GM23338 (cell line): Measurements from ENCODE around the gene CACNA2D1. TPM values are rescaled to one million over a fixed set of nuclear protein-coding genes. Genes with fewer than 3 reads are reported as not detected.
"Not testable (repeated sequence)": the region's sequence is repeated elsewhere in the genome, so short reads cannot be mapped to it uniquely, and the experiment has no call there.

Source experiments
- ATAC-seq: fragments of 200-7000 bp; cut with Tn5 transposase; 3 replicates; pipeline ENCODE4 v1.9.1; 2020
- DNase-seq: peaks from one replicate; pipeline ENCODE4 v3.0.0-alpha.2; 2015; ENCODE audit warnings: low spot score
- H2AFZ ChIP-seq: fragments of 200-600 bp; sonication (generic); 2 replicates; pipeline ENCODE4 v1.8.0; 2016; ENCODE audit warnings: antibody characterized with exemption, mild to moderate bottlenecking, moderate library complexity
- H3F3A ChIP-seq: fragments of 200-600 bp; sonication (generic); replicated peaks from 2 replicates; pipeline ENCODE4 v1.8.0; 2017; ENCODE audit warnings: antibody characterized with exemption, mixed run types, low read depth
- H3K27ac ChIP-seq: fragments of 200-600 bp; sonication (generic); 2 replicates; pipeline ENCODE4 v1.6.1; 2016; ENCODE audit warnings: low read depth
- H3K27me3 ChIP-seq: fragments of 200-600 bp; sonication (generic); 2 replicates; pipeline ENCODE4 v1.8.0; 2016; ENCODE audit warnings: mild to moderate bottlenecking, mixed run types, moderate library complexity; ENCODE audit not compliant: insufficient read depth
- H3K36me3 ChIP-seq: fragments of 200-600 bp; sonication (generic); 2 replicates; pipeline ENCODE4 v1.8.0; 2016; ENCODE audit warnings: mild to moderate bottlenecking; ENCODE audit not compliant: insufficient read depth
- H3K4me1 ChIP-seq: fragments of 200-600 bp; sonication (generic); 2 replicates; pipeline ENCODE4 v1.8.0; 2016; ENCODE audit warnings: mild to moderate bottlenecking, moderate library complexity; ENCODE audit not compliant: insufficient read depth
- H3K4me2 ChIP-seq: fragments of 200-600 bp; sonication (generic); 2 replicates; pipeline ENCODE4 v1.7.1; 2017; ENCODE audit warnings: mixed run types
- H3K4me3 ChIP-seq: fragments of 200-600 bp; sonication (generic); 2 replicates; pipeline ENCODE4 v1.6.1; 2016; ENCODE audit warnings: mixed run types
- H3K79me2 ChIP-seq: fragments of 200-600 bp; sonication (generic); replicated peaks from 2 replicates; pipeline ENCODE4 v1.8.0; 2017; ENCODE audit warnings: mild to moderate bottlenecking; ENCODE audit not compliant: insufficient read depth
- H3K9me2 ChIP-seq: fragments of 200-600 bp; sonication (generic); 2 replicates; pipeline ENCODE4 v1.8.0; 2017; ENCODE audit not compliant: insufficient read depth
- H4K20me1 ChIP-seq: fragments of 200-600 bp; sonication (generic); replicated peaks from 2 replicates; pipeline ENCODE4 v1.8.0; 2017; ENCODE audit warnings: mild to moderate bottlenecking; ENCODE audit not compliant: insufficient read depth
- H3K27ac Mint-ChIP-seq: 2 replicates; pipeline ENCODE4 v1.8.0; 2020; ENCODE audit warnings: inconsistent platforms, mild to moderate bottlenecking, moderate library complexity, mixed read lengths
- H3K27me3 Mint-ChIP-seq: 3 replicates; pipeline ENCODE4 v1.8.0; 2022; ENCODE audit warnings: low read depth, mild to moderate bottlenecking, moderate library complexity, mixed read lengths, inconsistent platforms; ENCODE audit not compliant: insufficient read depth, poor library complexity
- H3K36me3 Mint-ChIP-seq: 3 replicates; pipeline ENCODE4 v1.8.0; 2021; ENCODE audit warnings: low read depth, mild to moderate bottlenecking, inconsistent platforms, moderate library complexity, mixed read lengths
- H3K4me1 Mint-ChIP-seq: 3 replicates; pipeline ENCODE4 v1.8.0; 2020; ENCODE audit warnings: mild to moderate bottlenecking, inconsistent platforms, mixed read lengths
- H3K4me3 Mint-ChIP-seq: 3 replicates; pipeline ENCODE4 v1.8.0; 2021; ENCODE audit warnings: moderate library complexity, mild to moderate bottlenecking, inconsistent platforms, mixed read lengths
- H3K9me3 Mint-ChIP-seq: 3 replicates; pipeline ENCODE4 v1.8.0; 2020; ENCODE audit warnings: moderate library complexity, mild to moderate bottlenecking, inconsistent platforms, mixed read lengths
- CREB1 ChIP-seq: fragments of 250-450 bp; sonication (Bioruptor Pico); IDR thresholded peaks from 2 replicates; pipeline ENCODE4 v1.5.0; 2020; ENCODE audit warnings: low read depth, mild to moderate bottlenecking, moderate library complexity
- ZNF331 ChIP-seq: fragments of 250-450 bp; sonication (Bioruptor Pico); IDR thresholded peaks from 2 replicates; pipeline ENCODE4 v1.5.0; 2020; ENCODE audit warnings: low read depth, mild to moderate bottlenecking, moderate library complexity
- ZNF462 ChIP-seq: fragments of 250-450 bp; sonication (Bioruptor Pico); IDR thresholded peaks from 2 replicates; pipeline ENCODE4 v1.5.0; 2020; ENCODE audit warnings: mild to moderate bottlenecking, moderate library complexity
- polyA plus RNA-seq: library from polyadenylated mRNA; unstranded; fragments of >200 nt; fragmentation: Nextera tagmentation; extraction: Ambion mirVana; gene quantifications from 2 replicates; pipeline ENCODE4 v1.2.1, GENCODE V29; 2016
- total RNA-seq: library from RNA; depleted of rRNA; stranded (reverse); fragments of >200 nt; shearing (Covaris generic); gene quantifications from 2 replicates; pipeline ENCODE4 v1.2.3, GENCODE V29; 2014
- TF ChIP-seq, protein P1 (sequence below): IDR thresholded peaks from 2 replicates; pipeline ENCODE4 v1.6.1; 2016; ENCODE audit warnings: antibody characterized with exemption

CACNA2D1 gene
- total and polyA plus RNA-seq, 2 experiments from 2014 or later = 7.0 to 20.4 TPM

- TF ChIP-seq ZNF462 (no peak), ZNF331 (CRISPR knock-in tag) (no peak)
Observed at GRCh38 chr7:82141427-82141826, 302.1 kb downstream of the CACNA2D1 start (continued).

GRCh38 chr7:82140608-82141007, 303.0 kb downstream of the CACNA2D1 start:
- not testable (repeated sequence) for H3K9me2 ChIP-seq, H3K4me1 Mint-ChIP-seq, H2AFZ ChIP-seq, H3K4me3 ChIP-seq, H3K36me3 Mint-ChIP-seq, H3K27me3 ChIP-seq, H3K36me3 ChIP-seq, DNase-seq, H3K9me3 Mint-ChIP-seq, H3K79me2 ChIP-seq, H3K27me3 Mint-ChIP-seq, H3K4me3 Mint-ChIP-seq, H3K27ac Mint-ChIP-seq, H4K20me1 ChIP-seq, H3K4me1 ChIP-seq, H3K27ac ChIP-seq, H3F3A ChIP-seq, ATAC-seq, H3K4me2 ChIP-seq

DNA sequence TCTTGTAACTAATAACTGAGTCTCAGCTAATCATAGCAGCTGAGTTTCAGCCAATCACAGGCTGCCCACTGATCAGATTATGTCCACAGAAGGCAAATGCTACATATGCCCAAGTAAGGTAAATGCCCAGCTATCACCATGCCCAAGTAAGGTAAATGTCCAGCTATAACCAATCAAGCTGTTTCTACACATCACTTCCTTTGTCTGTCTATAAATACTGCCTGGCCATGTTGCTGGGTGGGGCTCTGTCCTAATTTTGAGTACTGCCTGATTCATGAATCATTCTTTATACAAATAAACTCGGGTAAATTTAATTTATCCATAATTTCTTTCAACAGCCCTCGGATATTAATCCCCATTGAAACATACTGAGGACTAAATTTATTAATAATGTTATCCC, 312.4 kb downstream of the CACNA2D1 start:
- DNase-seq = no peak
- Mint-ChIP-seq H3K27ac (no peak overlapping the region), H3K27me3 (no peaks in the 10 kb centered on the region), H3K4me1 (no peaks in the 10 kb centered on the region), H3K9me3 (no peaks in the 10 kb centered on the region), H3K36me3 (peaks cover 4% of the 10 kb centered on the region; the same call in 1 of the 3 replicates), H3K4me3 (no peak overlapping the region)
- H3F3A ChIP-seq = no peaks in the 10 kb centered on the region
- no peaks in the 10 kb centered on the region for H3K27me3 ChIP-seq
- H2AFZ ChIP-seq = no peak overlapping the region
- H3K9me2 ChIP-seq = no peaks in the 10 kb centered on the region
- no peak for ATAC-seq
- no peaks in the 10 kb centered on the region for H4K20me1 ChIP-seq
- H3K4me1 ChIP-seq = no peaks in the 10 kb centered on the region
- H3K4me2 ChIP-seq = no peak overlapping the region
- no peaks in the 10 kb centered on the region for H3K36me3 ChIP-seq
- no peak overlapping the region for H3K4me3 ChIP-seq
- H3K79me2 ChIP-seq = no peaks in the 10 kb centered on the region
- H3K27ac ChIP-seq = no peak overlapping the region
- TF ChIP-seq, protein P1, sequence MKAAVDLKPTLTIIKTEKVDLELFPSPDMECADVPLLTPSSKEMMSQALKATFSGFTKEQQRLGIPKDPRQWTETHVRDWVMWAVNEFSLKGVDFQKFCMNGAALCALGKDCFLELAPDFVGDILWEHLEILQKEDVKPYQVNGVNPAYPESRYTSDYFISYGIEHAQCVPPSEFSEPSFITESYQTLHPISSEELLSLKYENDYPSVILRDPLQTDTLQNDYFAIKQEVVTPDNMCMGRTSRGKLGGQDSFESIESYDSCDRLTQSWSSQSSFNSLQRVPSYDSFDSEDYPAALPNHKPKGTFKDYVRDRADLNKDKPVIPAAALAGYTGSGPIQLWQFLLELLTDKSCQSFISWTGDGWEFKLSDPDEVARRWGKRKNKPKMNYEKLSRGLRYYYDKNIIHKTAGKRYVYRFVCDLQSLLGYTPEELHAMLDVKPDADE = no peak
- TF ChIP-seq CREB1 (CRISPR knock-in tag) (no peak), ZNF331 (CRISPR knock-in tag) (no peak)
